ENCODE measurements around the gene SNED1.

The SNED1 gene

GRCh38 chr2:241073166-241074064, 75.0 kb downstream of the SNED1 start:
- H3K23ac ChIP-seq (ENCODE audit: low read depth, low read length, poor library complexity), result peak overlapping the region; percentile 85
- no peak overlapping the region for H3K4me3 ChIP-seq (ENCODE audit: low read length in 2 of 2)
- DNase-seq (ENCODE audit: low spot score), result no peak
- no peak overlapping the region for H2BK15ac ChIP-seq (ENCODE audit: low read length)
- no CpG with 5 or more reads among the region's 25 CpGs for WGBS, 2 donors (ENCODE audit: extremely low coverage in 2 of 2, insufficient read length in 2 of 2, insufficient replicate concordance in 1 of 2)
- peak overlapping the region; percentile 28 for H2AK5ac ChIP-seq (ENCODE audit: low read depth, low read length)
- no peak overlapping the region for H4K8ac ChIP-seq (ENCODE audit: low read depth, low read length)
- H3K14ac ChIP-seq (ENCODE audit: low read length), result peak overlapping the region; percentile 38
- H2AFZ ChIP-seq (ENCODE audit: low read length), result no peak overlapping the region
- H3K4ac ChIP-seq (ENCODE audit: low read length), result no peak overlapping the region
- peaks cover 0 to 15% (median 2%) of the 10 kb centered on the region in 3 experiments for H3K27me3 ChIP-seq (ENCODE audit: control insufficient read depth in 3 of 3, insufficient read depth in 3 of 3, low read depth in 1 of 3, low read length in 3 of 3)
- H2BK12ac ChIP-seq (ENCODE audit: low read length), result no peak overlapping the region
- H3K9ac ChIP-seq (ENCODE audit: low read depth, low read length, poor library complexity), result no peak overlapping the region
- H3K18ac ChIP-seq (ENCODE audit: low read length), result peak overlapping the region; percentile 85
- H2BK5ac ChIP-seq (ENCODE audit: low read length), result peak overlapping the region; percentile 90
- no peak overlapping the region for H3K4me2 ChIP-seq (ENCODE audit: insufficient read depth, low read length, poor library complexity, severe bottlenecking)
- H4K91ac ChIP-seq (ENCODE audit: low read depth, low read length, poor library complexity), result no peak overlapping the region
- peaks cover 6% of the 10 kb centered on the region in 2 donors for H3K4me1 ChIP-seq (ENCODE audit: control insufficient read depth in 2 of 2, insufficient read depth in 1 of 2, low read depth in 1 of 2, low read length in 2 of 2)
- H3K27ac ChIP-seq (replicated peaks; ENCODE audit: low read length), result no peak overlapping the region
- no peak overlapping the region for H2BK120ac ChIP-seq (ENCODE audit: low read depth, low read length)
- H3K9me3 ChIP-seq (replicated peaks in 1 of 2; ENCODE audit: control insufficient read depth in 2 of 2, insufficient read depth in 1 of 2, low read depth in 1 of 2, low read length in 2 of 2), result no peaks in the 10 kb centered on the region
- no peaks in the 10 kb centered on the region for H3K36me3 ChIP-seq (replicated peaks in 1 of 2; ENCODE audit: control insufficient read depth in 2 of 2, insufficient read depth in 2 of 2, low read length in 2 of 2)
- peaks cover 3% of the 10 kb centered on the region for H3K79me1 ChIP-seq (ENCODE audit: low read depth, low read length)

DNA sequence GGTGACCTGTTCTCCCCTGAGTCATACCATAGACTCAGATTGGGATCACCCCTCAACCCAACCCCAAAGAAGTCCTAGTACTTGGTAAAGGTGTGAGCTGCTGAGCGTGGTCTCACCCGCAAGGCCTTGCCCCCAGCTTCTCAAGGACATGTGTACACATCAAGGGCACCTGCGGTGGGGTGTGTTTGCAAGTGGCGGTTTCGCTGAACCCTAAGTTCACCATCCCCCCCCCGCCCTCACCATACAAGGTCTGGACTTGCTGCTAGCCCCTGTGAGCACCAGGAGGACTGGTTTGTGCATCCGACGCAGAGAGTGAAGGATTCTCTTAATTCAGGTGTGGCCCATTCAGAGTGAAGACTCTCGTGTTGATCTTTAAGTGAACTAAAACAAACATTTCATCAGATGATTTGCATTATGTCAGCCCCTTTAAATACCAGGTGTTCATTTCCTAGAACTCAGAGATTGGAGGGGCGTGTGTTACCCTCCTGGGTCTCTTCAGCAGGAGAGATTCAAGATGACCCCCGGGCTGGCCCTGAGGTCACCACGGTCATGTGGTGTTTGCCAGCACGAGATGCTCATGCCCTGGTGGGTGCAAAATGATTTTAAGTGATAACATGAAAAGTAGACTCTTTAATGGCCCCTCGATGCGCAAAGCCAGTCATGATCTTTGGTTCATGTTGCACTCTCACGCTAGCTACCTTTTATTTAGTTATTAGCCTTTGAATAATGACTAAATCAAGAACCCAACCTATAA, 75.8 kb downstream of the SNED1 start:
- H2BK120ac ChIP-seq (ENCODE audit: low read depth, low read length), result no peak overlapping the region
- no peak overlapping the region for H3K4ac ChIP-seq (ENCODE audit: low read length)
- peak overlapping the region; percentile 90 for H2BK5ac ChIP-seq (ENCODE audit: low read length)
- H3K9me3 ChIP-seq (replicated peaks in 1 of 2; ENCODE audit: control insufficient read depth in 2 of 2, insufficient read depth in 1 of 2, low read depth in 1 of 2, low read length in 2 of 2), result no peaks in the 10 kb centered on the region
- peaks cover 6% of the 10 kb centered on the region in 2 donors for H3K4me1 ChIP-seq (ENCODE audit: control insufficient read depth in 2 of 2, insufficient read depth in 1 of 2, low read depth in 1 of 2, low read length in 2 of 2)
- no peak overlapping the region for H2AK5ac ChIP-seq (ENCODE audit: low read depth, low read length)
- peaks cover 0 to 8% (median 2%) of the 10 kb centered on the region in 3 experiments for H3K27me3 ChIP-seq (ENCODE audit: control insufficient read depth in 3 of 3, insufficient read depth in 3 of 3, low read depth in 1 of 3, low read length in 3 of 3)
- H4K91ac ChIP-seq (ENCODE audit: low read depth, low read length, poor library complexity), result no peak overlapping the region
- no peak overlapping the region for H3K14ac ChIP-seq (ENCODE audit: low read length)
- no peak for DNase-seq (ENCODE audit: low spot score)
- WGBS, 2 donors (ENCODE audit: extremely low coverage in 2 of 2, insufficient read length in 2 of 2, insufficient replicate concordance in 1 of 2), result no CpG with 5 or more reads among the region's 16 CpGs
- no peak overlapping the region for H3K9ac ChIP-seq (ENCODE audit: low read depth, low read length, poor library complexity)
- no peak overlapping the region for H3K27ac ChIP-seq (replicated peaks; ENCODE audit: low read length)
- no peak overlapping the region for H2BK12ac ChIP-seq (ENCODE audit: low read length)
- H3K79me1 ChIP-seq (ENCODE audit: low read depth, low read length), result peaks cover 3% of the 10 kb centered on the region
- no peak overlapping the region for H3K18ac ChIP-seq (ENCODE audit: low read length)
- H3K23ac ChIP-seq (ENCODE audit: low read depth, low read length, poor library complexity), result no peak overlapping the region
- no peak overlapping the region for H3K4me2 ChIP-seq (ENCODE audit: insufficient read depth, low read length, poor library complexity, severe bottlenecking)
- no peak overlapping the region for H2AFZ ChIP-seq (ENCODE audit: low read length)
- H2BK15ac ChIP-seq (ENCODE audit: low read length), result no peak overlapping the region
- no peaks in the 10 kb centered on the region for H3K36me3 ChIP-seq (replicated peaks in 1 of 2; ENCODE audit: control insufficient read depth in 2 of 2, insufficient read depth in 2 of 2, low read length in 2 of 2)
- H4K8ac ChIP-seq (ENCODE audit: low read depth, low read length), result no peak overlapping the region
- no peak overlapping the region for H3K4me3 ChIP-seq (ENCODE audit: low read length in 2 of 2)

GRCh38 chr2:241074901-241075540, 76.6 kb downstream of the SNED1 start:
- H4K8ac ChIP-seq (ENCODE audit: low read depth, low read length), result no peak overlapping the region
- H3K27me3 ChIP-seq (ENCODE audit: control insufficient read depth in 3 of 3, insufficient read depth in 3 of 3, low read depth in 1 of 3, low read length in 3 of 3), result peaks cover 0 to 2% (median 1%) of the 10 kb centered on the region in 3 experiments
- no peak overlapping the region for H2BK12ac ChIP-seq (ENCODE audit: low read length)
- no peak for DNase-seq (ENCODE audit: low spot score)
- H3K4ac ChIP-seq (ENCODE audit: low read length), result no peak overlapping the region
- H2BK15ac ChIP-seq (ENCODE audit: low read length), result no peak overlapping the region
- no peak overlapping the region for H2BK120ac ChIP-seq (ENCODE audit: low read depth, low read length)
- no peak overlapping the region for H3K9ac ChIP-seq (ENCODE audit: low read depth, low read length, poor library complexity)
- H2AK5ac ChIP-seq (ENCODE audit: low read depth, low read length), result no peak overlapping the region
- peaks cover 6% of the 10 kb centered on the region in 2 donors for H3K4me1 ChIP-seq (ENCODE audit: control insufficient read depth in 2 of 2, insufficient read depth in 1 of 2, low read depth in 1 of 2, low read length in 2 of 2)
- H2BK5ac ChIP-seq (ENCODE audit: low read length), result no peak overlapping the region
- no peaks in the 10 kb centered on the region for H3K79me1 ChIP-seq (ENCODE audit: low read depth, low read length)
- H3K14ac ChIP-seq (ENCODE audit: low read length), result no peak overlapping the region
- H3K9me3 ChIP-seq (replicated peaks in 1 of 2; ENCODE audit: control insufficient read depth in 2 of 2, insufficient read depth in 1 of 2, low read depth in 1 of 2, low read length in 2 of 2), result no peaks in the 10 kb centered on the region
- no peak overlapping the region for H2AFZ ChIP-seq (ENCODE audit: low read length)
- no peak overlapping the region for H3K18ac ChIP-seq (ENCODE audit: low read length)
- no peak overlapping the region for H3K4me3 ChIP-seq (ENCODE audit: low read length in 2 of 2)
- no CpG with 5 or more reads among the region's 16 CpGs for WGBS, 2 donors (ENCODE audit: extremely low coverage in 2 of 2, insufficient read length in 2 of 2, insufficient replicate concordance in 1 of 2)
- H3K4me2 ChIP-seq (ENCODE audit: insufficient read depth, low read length, poor library complexity, severe bottlenecking), result no peak overlapping the region
- no peak overlapping the region for H3K23ac ChIP-seq (ENCODE audit: low read depth, low read length, poor library complexity)
- H3K36me3 ChIP-seq (replicated peaks in 1 of 2; ENCODE audit: control insufficient read depth in 2 of 2, insufficient read depth in 2 of 2, low read length in 2 of 2), result no peaks in the 10 kb centered on the region
- no peak overlapping the region for H4K91ac ChIP-seq (ENCODE audit: low read depth, low read length, poor library complexity)
- no peak overlapping the region for H3K27ac ChIP-seq (replicated peaks; ENCODE audit: low read length)
